K562 (cell line): ENCODE data around the gene EFCC1. TPM values are rescaled to one million over a fixed set of nuclear protein-coding genes. Genes with fewer than 3 reads are reported as not detected.

Source experiments
- ARID1B ChIP-seq: fragments of 450-650 bp; IDR thresholded peaks from 2 replicates; pipeline ENCODE4 v1.6.1; 2016; ENCODE audit warnings: antibody characterized with exemption, mild to moderate bottlenecking, inconsistent platforms
- CBFA2T3 ChIP-seq: fragments of 450-650 bp; IDR thresholded peaks from 2 replicates; pipeline ENCODE4 v1.6.1; 2017
- CBX2 ChIP-seq: fragments of 200-600 bp; sonication (generic); IDR thresholded peaks from one replicate; pipeline ENCODE4 v1.6.1; 2012; ENCODE audit warnings: mild to moderate bottlenecking, low read length, inconsistent platforms; ENCODE audit not compliant: insufficient read depth, poor library complexity, severe bottlenecking
- FOXJ3 ChIP-seq: sonication (generic); formaldehyde crosslinking; IDR thresholded peaks from 2 replicates; pipeline ENCODE4 v1.4.0; 2020; ENCODE audit warnings: mild to moderate bottlenecking, missing genetic modification reagents
- GTF2A2 ChIP-seq: IDR thresholded peaks from 2 replicates; pipeline ENCODE4 v1.6.1; 2016; ENCODE audit warnings: mild to moderate bottlenecking, missing genetic modification characterization, missing compliant biosample characterization
- IRF1 ChIP-seq: sonication (generic); formaldehyde crosslinking; IDR thresholded peaks from 2 replicates; pipeline ENCODE4 v1.8.0; 2022; ENCODE audit warnings: missing genetic modification reagents, mild to moderate bottlenecking, borderline replicate concordance
- KAT7 ChIP-seq: sonication (generic); formaldehyde crosslinking; IDR thresholded peaks from 2 replicates; pipeline ENCODE4 v1.8.0; 2022; ENCODE audit warnings: missing genetic modification reagents, mild to moderate bottlenecking, borderline replicate concordance
- KDM1A ChIP-seq, 2 experiments: fragments of 450-650 bp; IDR thresholded peaks; 2 replicates each; pipeline ENCODE4 v1.6.1; 2016; ENCODE audit warnings: mild to moderate bottlenecking in 2 of 2
- MBD2 ChIP-seq: sonication (generic); IDR thresholded peaks from 2 replicates; pipeline ENCODE4 v1.6.1; 2016; ENCODE audit warnings: low read depth, borderline replicate concordance
- MCM5 ChIP-seq: fragments of 450-650 bp; IDR thresholded peaks from 2 replicates; pipeline ENCODE4 v1.6.1; 2016; ENCODE audit warnings: low read depth
- NR2C2 ChIP-seq, 2 experiments: fragments of 200-800 bp in 1 of 2; sonication (Bioruptor generic) in 1 of 2; sonication (generic) in 1 of 2; formaldehyde crosslinking in 1 of 2; IDR thresholded peaks; 2 replicates each; pipeline versions ENCODE4 v1.6.1 to v1.8.0; 2016 to 2022; ENCODE audit warnings: mild to moderate bottlenecking in 1 of 2, missing compliant biosample characterization in 1 of 2, missing genetic modification characterization in 1 of 2, missing genetic modification reagents in 1 of 2
- PURB ChIP-seq: sonication (generic); formaldehyde crosslinking; IDR thresholded peaks from 2 replicates; pipeline ENCODE4 v1.9.0; 2021; ENCODE audit warnings: low read depth, mild to moderate bottlenecking, missing genetic modification reagents
- RB1 ChIP-seq: fragments of 450-650 bp; IDR thresholded peaks from 2 replicates; pipeline ENCODE4 v1.6.1; 2017; ENCODE audit warnings: low read depth, mild to moderate bottlenecking
- RUNX1 ChIP-seq: sonication (generic); IDR thresholded peaks from 2 replicates; pipeline ENCODE4 v1.6.1; 2016; ENCODE audit warnings: antibody characterized with exemption, low read depth
- SREBF2 ChIP-seq: sonication (generic); formaldehyde crosslinking; IDR thresholded peaks from 2 replicates; pipeline ENCODE4 v1.4.0; 2020; ENCODE audit warnings: mild to moderate bottlenecking, missing genetic modification reagents
- THRAP3 ChIP-seq: fragments of 450-650 bp; IDR thresholded peaks from 2 replicates; pipeline ENCODE4 v1.6.1; 2016; ENCODE audit warnings: mild to moderate bottlenecking, inconsistent platforms, borderline replicate concordance
- U2AF1 ChIP-seq: fragments of 200-400 bp; formaldehyde crosslinking; optimal IDR thresholded peaks from 2 replicates; pipeline ENCODE3; 2017; ENCODE audit warnings: mild to moderate bottlenecking, low read depth, low read length, moderate library complexity
- ZNF143 ChIP-seq: sonication (generic); formaldehyde crosslinking; IDR thresholded peaks from 2 replicates; pipeline ENCODE4 v1.9.0; 2022; ENCODE audit warnings: mild to moderate bottlenecking, missing genetic modification reagents
- ZNF561 ChIP-seq: fragments of 450-650 bp; formaldehyde crosslinking; conservative IDR thresholded peaks from 2 replicates; pipeline ENCODE4 v1.4.0; 2020; ENCODE audit warnings: mild to moderate bottlenecking, moderate library complexity
- ZNF695 ChIP-seq: fragments of 450-650 bp; formaldehyde crosslinking; IDR thresholded peaks from 2 replicates; pipeline ENCODE4 v1.4.0; 2020; ENCODE audit warnings: mild to moderate bottlenecking, moderate library complexity
- ZSCAN32 ChIP-seq: fragments of 450-650 bp; formaldehyde crosslinking; IDR thresholded peaks from 2 replicates; pipeline ENCODE4 v1.4.0; 2020; ENCODE audit warnings: mild to moderate bottlenecking, moderate library complexity
- polyA plus RNA-seq, 8 experiments: library from polyadenylated mRNA; depleted of rRNA in 4 of 8; stranded (reverse) in 5 of 8; unstranded in 3 of 8; fragments of >200 nt; fragmentation: Nextera tagmentation in 2 of 8; fragmentation: Illumina TruSeq in 1 of 8; extraction: Ambion mirVana in 2 of 8; extraction: Trizol in 1 of 8; gene quantifications; 2 replicates each; pipeline versions ENCODE4 v1.2.1 to v1.2.3, GENCODE V29; 2011 to 2014; ENCODE audit warnings: inconsistent platforms in 1 of 8, missing spikeins in 1 of 8
- total RNA-seq, 7 experiments: library from RNA; depleted of rRNA in 6 of 7; stranded (reverse); fragments of >200 nt in 6 of 7; fragmentation: Illumina TruSeq in 2 of 7; extraction: Trizol in 2 of 7; gene quantifications; 2 replicates each; pipeline versions ENCODE4 v1.2.1 to v1.2.3, GENCODE V29; 2011 to 2021; ENCODE audit warnings: low replicate concordance in 1 of 7
- TF ChIP-seq, protein P1 (sequence below): fragments of 250-450 bp; sonication (Bioruptor Pico); IDR thresholded peaks from 2 replicates; pipeline ENCODE4 v1.8.0; 2022; ENCODE audit warnings: inconsistent platforms
- TF ChIP-seq, protein P2 (sequence below): fragments of 250-450 bp; sonication (Bioruptor Pico); IDR thresholded peaks from 2 replicates; pipeline ENCODE4 v1.4.0; 2020; ENCODE audit warnings: borderline replicate concordance
- TF ChIP-seq, protein P3 (sequence below), 2 experiments: fragments of 450-650 bp in 1 of 2; sonication (generic) in 1 of 2; formaldehyde crosslinking in 1 of 2; IDR thresholded peaks in 1 of 2; conservative IDR thresholded peaks in 1 of 2; 2 replicates each; pipeline versions ENCODE4 v1.6.1 to v1.8.1; 2016 to 2023; ENCODE audit warnings: mild to moderate bottlenecking in 2 of 2, moderate library complexity in 2 of 2, inconsistent platforms in 1 of 2, missing genetic modification reagents in 1 of 2

The EFCC1 gene
- total and polyA plus RNA-seq, 9 of the 15 experiments (the other 6 are each of a cell fraction or from before 2014, with no cell fraction given) = not detected

DNA sequence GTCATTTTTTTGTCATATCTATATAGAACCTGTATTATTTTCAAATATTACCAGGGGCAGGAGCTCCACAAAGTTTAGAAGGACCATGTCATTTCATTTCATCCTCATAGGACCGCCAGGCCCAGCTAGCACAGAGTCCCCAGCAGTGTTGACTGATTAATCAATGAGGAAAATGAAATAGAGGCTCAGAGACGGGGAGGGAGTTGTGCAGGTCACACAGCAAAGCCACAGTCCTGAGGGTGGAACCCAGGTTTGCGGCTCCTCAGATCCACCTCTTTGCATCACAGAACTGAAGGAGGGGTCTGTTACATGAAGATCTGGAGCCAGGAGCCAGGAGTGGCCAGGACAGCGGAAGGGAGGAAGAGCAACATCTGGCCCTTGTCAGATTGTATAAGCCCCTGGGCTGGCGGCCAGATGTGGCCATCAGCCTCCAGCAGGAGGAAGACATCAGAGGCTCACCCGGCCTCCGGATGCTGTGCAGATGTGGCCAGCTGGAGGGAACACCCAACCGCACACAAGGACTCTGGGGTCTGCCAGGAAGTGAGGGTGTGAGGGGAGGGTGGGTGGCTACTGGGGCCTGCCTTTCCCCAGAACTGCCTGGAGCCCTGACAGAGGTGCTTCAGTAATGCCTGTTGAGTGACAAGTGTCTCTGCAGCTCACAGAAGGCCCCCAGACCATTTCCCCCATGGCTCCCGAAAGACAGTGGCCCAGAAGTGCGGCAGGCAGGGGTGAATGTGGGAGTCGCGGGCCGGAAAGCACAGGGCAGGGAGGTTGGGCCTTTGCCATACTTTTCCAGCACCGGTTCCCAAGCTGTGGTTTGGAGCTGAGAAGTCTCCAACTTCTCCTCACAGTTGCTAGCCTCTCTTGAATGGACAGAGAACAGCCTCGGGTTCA is 21.3 kb downstream of the EFCC1 start (continued):
- no peak for TF ChIP-seq IRF1 (CRISPR knock-in tag)
- TF ChIP-seq MBD2 = no peak
- TF ChIP-seq NR2C2 (CRISPR knock-in tag; IDR thresholded peaks at IDR 0.05) = no peak
- TF ChIP-seq NR2C2 (tag; IDR thresholded peaks at IDR 0.05) = no peak
- TF ChIP-seq KAT7 (CRISPR knock-in tag) = no peak
- TF ChIP-seq MCM5 = no peak
- no peak for TF ChIP-seq THRAP3
- peak; percentile 44 for TF ChIP-seq ARID1B
- TF ChIP-seq FOXJ3 (CRISPR knock-in tag) = no peak
- TF ChIP-seq, protein P1, sequence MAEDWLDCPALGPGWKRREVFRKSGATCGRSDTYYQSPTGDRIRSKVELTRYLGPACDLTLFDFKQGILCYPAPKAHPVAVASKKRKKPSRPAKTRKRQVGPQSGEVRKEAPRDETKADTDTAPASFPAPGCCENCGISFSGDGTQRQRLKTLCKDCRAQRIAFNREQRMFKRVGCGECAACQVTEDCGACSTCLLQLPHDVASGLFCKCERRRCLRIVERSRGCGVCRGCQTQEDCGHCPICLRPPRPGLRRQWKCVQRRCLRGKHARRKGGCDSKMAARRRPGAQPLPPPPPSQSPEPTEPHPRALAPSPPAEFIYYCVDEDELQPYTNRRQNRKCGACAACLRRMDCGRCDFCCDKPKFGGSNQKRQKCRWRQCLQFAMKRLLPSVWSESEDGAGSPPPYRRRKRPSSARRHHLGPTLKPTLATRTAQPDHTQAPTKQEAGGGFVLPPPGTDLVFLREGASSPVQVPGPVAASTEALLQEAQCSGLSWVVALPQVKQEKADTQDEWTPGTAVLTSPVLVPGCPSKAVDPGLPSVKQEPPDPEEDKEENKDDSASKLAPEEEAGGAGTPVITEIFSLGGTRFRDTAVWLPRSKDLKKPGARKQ = no peak
- no peak for TF ChIP-seq ZNF143 (CRISPR knock-in tag)
- TF ChIP-seq U2AF1 = no peak
- no peak for TF ChIP-seq ZNF561 (CRISPR knock-in tag)
- TF ChIP-seq CBFA2T3 = peak; percentile 82
- TF ChIP-seq, protein P2, sequence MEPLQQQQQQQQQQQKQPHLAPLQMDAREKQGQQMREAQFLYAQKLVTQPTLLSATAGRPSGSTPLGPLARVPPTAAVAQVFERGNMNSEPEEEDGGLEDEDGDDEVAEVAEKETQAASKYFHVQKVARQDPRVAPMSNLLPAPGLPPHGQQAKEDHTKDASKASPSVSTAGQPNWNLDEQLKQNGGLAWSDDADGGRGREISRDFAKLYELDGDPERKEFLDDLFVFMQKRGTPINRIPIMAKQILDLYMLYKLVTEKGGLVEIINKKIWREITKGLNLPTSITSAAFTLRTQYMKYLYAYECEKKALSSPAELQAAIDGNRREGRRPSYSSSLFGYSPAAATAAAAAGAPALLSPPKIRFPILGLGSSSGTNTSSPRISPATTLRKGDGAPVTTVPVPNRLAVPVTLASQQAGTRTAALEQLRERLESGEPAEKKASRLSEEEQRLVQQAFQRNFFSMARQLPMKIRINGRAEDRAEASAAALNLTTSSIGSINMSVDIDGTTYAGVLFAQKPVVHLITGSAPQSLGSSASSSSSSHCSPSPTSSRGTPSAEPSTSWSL (CRISPR knock-in tag) = no peak
- TF ChIP-seq ZSCAN32 = no peak
- TF ChIP-seq PURB = no peak
- no peak for TF ChIP-seq GTF2A2 (tag)
- TF ChIP-seq, protein P3, sequence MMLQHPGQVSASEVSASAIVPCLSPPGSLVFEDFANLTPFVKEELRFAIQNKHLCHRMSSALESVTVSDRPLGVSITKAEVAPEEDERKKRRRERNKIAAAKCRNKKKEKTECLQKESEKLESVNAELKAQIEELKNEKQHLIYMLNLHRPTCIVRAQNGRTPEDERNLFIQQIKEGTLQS (IDR thresholded peaks at IDR 0.05) = no peak
- TF ChIP-seq, protein P3 (CRISPR knock-in tag; conservative IDR thresholded peaks at IDR 0.05) = no peak
- 0 out of 4 replicates have a peak, but pooled peaks of 1 of the 2 experiments have one; percentile 35 for TF ChIP-seq KDM1A (IDR thresholded peaks at IDR 0.05)
- TF ChIP-seq RB1 = no peak
- TF ChIP-seq ZNF695 = no peak
- TF ChIP-seq CBX2 = no peak
- TF ChIP-seq RUNX1 = no peak
- no peak for TF ChIP-seq SREBF2
